ENCODE data around the gene FETUB.

DNA sequence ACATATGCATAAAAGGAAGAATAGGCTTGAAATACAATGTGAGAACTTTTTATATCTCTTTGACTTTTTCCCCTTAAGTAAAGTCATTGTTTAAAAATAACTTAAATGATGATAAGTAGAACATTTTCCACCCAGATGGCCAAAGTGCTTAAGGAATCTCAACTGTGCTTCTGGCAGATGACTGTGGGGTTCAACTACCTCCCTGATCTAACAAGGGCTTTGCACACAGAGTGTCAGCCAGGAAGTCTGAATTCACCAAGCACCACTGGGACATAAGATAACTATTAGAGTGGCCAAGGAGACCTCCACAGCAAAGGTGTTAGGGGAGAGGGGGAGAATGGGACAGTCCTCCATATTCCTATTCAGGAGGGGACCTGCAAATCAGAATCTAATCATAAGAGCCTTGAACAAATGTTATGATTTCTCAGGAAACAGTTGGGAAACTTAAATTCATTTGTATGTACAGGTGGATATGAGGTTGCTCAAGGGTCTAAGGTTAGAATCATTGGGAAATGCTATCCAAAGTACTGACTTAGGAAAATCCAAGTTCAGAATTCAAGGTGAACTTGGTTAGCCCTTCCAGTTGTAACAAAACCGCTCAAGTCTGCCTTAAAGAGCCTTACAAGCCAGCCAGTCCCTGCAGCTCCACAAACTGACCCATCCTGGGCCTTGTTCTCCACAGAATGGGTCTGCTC, at the start of gene FETUB:
- TF ChIP-seq, protein P1, sequence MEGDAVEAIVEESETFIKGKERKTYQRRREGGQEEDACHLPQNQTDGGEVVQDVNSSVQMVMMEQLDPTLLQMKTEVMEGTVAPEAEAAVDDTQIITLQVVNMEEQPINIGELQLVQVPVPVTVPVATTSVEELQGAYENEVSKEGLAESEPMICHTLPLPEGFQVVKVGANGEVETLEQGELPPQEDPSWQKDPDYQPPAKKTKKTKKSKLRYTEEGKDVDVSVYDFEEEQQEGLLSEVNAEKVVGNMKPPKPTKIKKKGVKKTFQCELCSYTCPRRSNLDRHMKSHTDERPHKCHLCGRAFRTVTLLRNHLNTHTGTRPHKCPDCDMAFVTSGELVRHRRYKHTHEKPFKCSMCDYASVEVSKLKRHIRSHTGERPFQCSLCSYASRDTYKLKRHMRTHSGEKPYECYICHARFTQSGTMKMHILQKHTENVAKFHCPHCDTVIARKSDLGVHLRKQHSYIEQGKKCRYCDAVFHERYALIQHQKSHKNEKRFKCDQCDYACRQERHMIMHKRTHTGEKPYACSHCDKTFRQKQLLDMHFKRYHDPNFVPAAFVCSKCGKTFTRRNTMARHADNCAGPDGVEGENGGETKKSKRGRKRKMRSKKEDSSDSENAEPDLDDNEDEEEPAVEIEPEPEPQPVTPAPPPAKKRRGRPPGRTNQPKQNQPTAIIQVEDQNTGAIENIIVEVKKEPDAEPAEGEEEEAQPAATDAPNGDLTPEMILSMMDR (IDR thresholded peaks at IDR 0.05) = no peak
- TF ChIP-seq POLR2A (IDR thresholded peaks at IDR 0.05) = no peak

Measured in adrenal gland (tissue), 5 donors.